Esophagus squamous epithelium (tissue), 4 donors: ENCODE results near the gene TBL1X.

ENCODE experiments used
- POLR2A ChIP-seq, 4 donors: fragments of 450-650 bp; IDR thresholded peaks; one replicate each; pipeline ENCODE4 v1.6.1; 2017; ENCODE audit warnings: antibody characterized with exemption in 4 of 4, mild to moderate bottlenecking in 4 of 4, moderate library complexity in 3 of 4
- TF ChIP-seq, protein P1 (sequence below), 6 experiments: fragments of 450-650 bp in 4 of 6; fragments of 200-600 bp in 2 of 6; sonication (generic) in 2 of 6; IDR thresholded peaks; one replicate each; pipeline ENCODE4 v1.5.1; 2016 to 2019; ENCODE audit warnings: antibody characterized with exemption in 6 of 6, mild to moderate bottlenecking in 4 of 6, moderate library complexity in 4 of 6

- TF ChIP-seq, protein P1, sequence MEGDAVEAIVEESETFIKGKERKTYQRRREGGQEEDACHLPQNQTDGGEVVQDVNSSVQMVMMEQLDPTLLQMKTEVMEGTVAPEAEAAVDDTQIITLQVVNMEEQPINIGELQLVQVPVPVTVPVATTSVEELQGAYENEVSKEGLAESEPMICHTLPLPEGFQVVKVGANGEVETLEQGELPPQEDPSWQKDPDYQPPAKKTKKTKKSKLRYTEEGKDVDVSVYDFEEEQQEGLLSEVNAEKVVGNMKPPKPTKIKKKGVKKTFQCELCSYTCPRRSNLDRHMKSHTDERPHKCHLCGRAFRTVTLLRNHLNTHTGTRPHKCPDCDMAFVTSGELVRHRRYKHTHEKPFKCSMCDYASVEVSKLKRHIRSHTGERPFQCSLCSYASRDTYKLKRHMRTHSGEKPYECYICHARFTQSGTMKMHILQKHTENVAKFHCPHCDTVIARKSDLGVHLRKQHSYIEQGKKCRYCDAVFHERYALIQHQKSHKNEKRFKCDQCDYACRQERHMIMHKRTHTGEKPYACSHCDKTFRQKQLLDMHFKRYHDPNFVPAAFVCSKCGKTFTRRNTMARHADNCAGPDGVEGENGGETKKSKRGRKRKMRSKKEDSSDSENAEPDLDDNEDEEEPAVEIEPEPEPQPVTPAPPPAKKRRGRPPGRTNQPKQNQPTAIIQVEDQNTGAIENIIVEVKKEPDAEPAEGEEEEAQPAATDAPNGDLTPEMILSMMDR (IDR thresholded peaks at IDR 0.05): no peak
- no peak for TF ChIP-seq POLR2A (IDR thresholded peaks at IDR 0.05)
These were observed 73.7 kb downstream of the TBL1X start for GRCh38 chrX:9538544-9539045.
